Measurements from ENCODE around the gene EMD.
"Not testable (repeated sequence)": the region's sequence is repeated elsewhere in the genome, so short reads cannot be mapped to it uniquely, and the experiment has no call there.

DNA sequence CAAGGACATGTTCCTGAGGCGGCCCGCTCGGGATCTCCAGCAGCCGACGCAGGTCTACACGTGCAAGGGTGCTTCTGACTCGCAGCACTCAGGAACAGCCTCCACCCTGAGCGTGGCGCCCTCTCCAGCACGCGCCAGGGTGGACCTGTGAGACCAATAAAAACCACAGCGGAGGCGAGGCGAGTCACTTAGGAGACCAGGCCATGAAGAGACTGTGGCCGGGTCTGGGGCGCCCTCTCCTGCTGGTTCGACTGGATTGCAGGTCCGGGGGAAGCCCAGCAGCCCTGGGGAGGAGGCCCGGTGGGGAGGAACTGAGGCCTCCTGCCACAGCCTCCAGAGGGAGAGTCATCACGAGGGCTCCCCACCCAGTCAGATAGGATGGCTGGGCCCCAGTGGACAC is 9.0 kb downstream of the EMD start:
- TF ChIP-seq, protein P1, sequence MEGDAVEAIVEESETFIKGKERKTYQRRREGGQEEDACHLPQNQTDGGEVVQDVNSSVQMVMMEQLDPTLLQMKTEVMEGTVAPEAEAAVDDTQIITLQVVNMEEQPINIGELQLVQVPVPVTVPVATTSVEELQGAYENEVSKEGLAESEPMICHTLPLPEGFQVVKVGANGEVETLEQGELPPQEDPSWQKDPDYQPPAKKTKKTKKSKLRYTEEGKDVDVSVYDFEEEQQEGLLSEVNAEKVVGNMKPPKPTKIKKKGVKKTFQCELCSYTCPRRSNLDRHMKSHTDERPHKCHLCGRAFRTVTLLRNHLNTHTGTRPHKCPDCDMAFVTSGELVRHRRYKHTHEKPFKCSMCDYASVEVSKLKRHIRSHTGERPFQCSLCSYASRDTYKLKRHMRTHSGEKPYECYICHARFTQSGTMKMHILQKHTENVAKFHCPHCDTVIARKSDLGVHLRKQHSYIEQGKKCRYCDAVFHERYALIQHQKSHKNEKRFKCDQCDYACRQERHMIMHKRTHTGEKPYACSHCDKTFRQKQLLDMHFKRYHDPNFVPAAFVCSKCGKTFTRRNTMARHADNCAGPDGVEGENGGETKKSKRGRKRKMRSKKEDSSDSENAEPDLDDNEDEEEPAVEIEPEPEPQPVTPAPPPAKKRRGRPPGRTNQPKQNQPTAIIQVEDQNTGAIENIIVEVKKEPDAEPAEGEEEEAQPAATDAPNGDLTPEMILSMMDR (IDR thresholded peaks at IDR 0.05): not testable (repeated sequence)
- not testable (repeated sequence) for TF ChIP-seq POLR2AphosphoS5, POLR2A (IDR thresholded peaks at IDR 0.05)
